SK-N-SH treated with all-trans-retinoic acid at 6 μM for 48 hours (cell line): Measurements from ENCODE around the gene RBMS1.
A peak's percentile ranks its signal among the peaks of the same experiment; 100 is the strongest.

Source experiments
- ATAC-seq: fragments of 200-7000 bp; cut with Tn5 transposase; 3 replicates; pipeline ENCODE4 v1.9.1; 2020; ENCODE audit warnings: mild to moderate bottlenecking, moderate library complexity
- ARNTL ChIP-seq: fragments of 450-650 bp; formaldehyde crosslinking; IDR thresholded peaks from 2 replicates; pipeline ENCODE4 v1.5.0; 2020; ENCODE audit warnings: low read depth, mild to moderate bottlenecking, moderate library complexity, borderline replicate concordance
- BACH2 ChIP-seq: fragments of 250-450 bp; sonication (Bioruptor Pico); IDR thresholded peaks from 2 replicates; pipeline ENCODE4 v1.9.0; 2021; ENCODE audit warnings: mild to moderate bottlenecking, borderline replicate concordance
- CREB5 ChIP-seq: fragments of 250-450 bp; sonication (Bioruptor Pico); IDR thresholded peaks from 2 replicates; pipeline ENCODE4 v1.5.1; 2020; ENCODE audit warnings: low read depth, mild to moderate bottlenecking, moderate library complexity
- CSDC2 ChIP-seq: fragments of 250-450 bp; sonication (Bioruptor Pico); IDR thresholded peaks from 2 replicates; pipeline ENCODE4 v1.5.0; 2020; ENCODE audit warnings: mild to moderate bottlenecking, moderate library complexity
- CSRNP3 ChIP-seq: fragments of 250-450 bp; sonication (Bioruptor Pico); IDR thresholded peaks from 2 replicates; pipeline ENCODE4 v1.5.1; 2021; ENCODE audit warnings: mild to moderate bottlenecking, moderate library complexity
- GLIS3 ChIP-seq: fragments of 250-450 bp; sonication (Bioruptor Pico); IDR thresholded peaks from 2 replicates; pipeline ENCODE4 v1.5.0; 2020; ENCODE audit warnings: mild to moderate bottlenecking, moderate library complexity
- ISL1 ChIP-seq: fragments of 250-450 bp; sonication (Bioruptor Pico); IDR thresholded peaks from 2 replicates; pipeline ENCODE4 v2.1.2; 2022; ENCODE audit warnings: mild to moderate bottlenecking, moderate library complexity
- PATZ1 ChIP-seq: fragments of 250-450 bp; sonication (Bioruptor Pico); IDR thresholded peaks from 2 replicates; pipeline ENCODE4 v1.8.0; 2020; ENCODE audit warnings: mild to moderate bottlenecking, moderate library complexity, borderline replicate concordance
- POU6F1 ChIP-seq: fragments of 250-450 bp; sonication (Bioruptor Pico); IDR thresholded peaks from 2 replicates; pipeline ENCODE4 v1.8.0; 2021; ENCODE audit warnings: low read depth, mild to moderate bottlenecking, moderate library complexity, borderline replicate concordance
- PPARA ChIP-seq: fragments of 250-450 bp; sonication (Bioruptor Pico); IDR thresholded peaks from 2 replicates; pipeline ENCODE4 v1.5.0; 2020; ENCODE audit warnings: mild to moderate bottlenecking, borderline replicate concordance
- RARB ChIP-seq: fragments of 250-450 bp; sonication (Bioruptor Pico); IDR thresholded peaks from 2 replicates; pipeline ENCODE4 v1.8.0; 2021; ENCODE audit warnings: mild to moderate bottlenecking, moderate library complexity
- TCF4 ChIP-seq: fragments of 250-450 bp; sonication (Bioruptor Pico); IDR thresholded peaks from 2 replicates; pipeline ENCODE4 v1.8.0; 2021; ENCODE audit warnings: mild to moderate bottlenecking, moderate library complexity, borderline replicate concordance
- TOX ChIP-seq: fragments of 250-450 bp; sonication (Bioruptor Pico); IDR thresholded peaks from 2 replicates; pipeline ENCODE4 v1.8.0; 2021; ENCODE audit warnings: mild to moderate bottlenecking, moderate library complexity, borderline replicate concordance
- ZC3H10 ChIP-seq: fragments of 250-450 bp; sonication (Bioruptor Pico); IDR thresholded peaks from 2 replicates; pipeline ENCODE4 v1.5.1; 2021; ENCODE audit warnings: mild to moderate bottlenecking, moderate library complexity
- ZFP3 ChIP-seq: fragments of 250-450 bp; sonication (Bioruptor Pico); IDR thresholded peaks from 2 replicates; pipeline ENCODE4 v1.5.0; 2020; ENCODE audit warnings: mild to moderate bottlenecking, moderate library complexity
- ZNF565 ChIP-seq: fragments of 450-650 bp; formaldehyde crosslinking; conservative IDR thresholded peaks from 2 replicates; pipeline ENCODE4 v1.5.0; 2020; ENCODE audit warnings: low read depth, mild to moderate bottlenecking, moderate library complexity
- ZNF70 ChIP-seq: fragments of 450-650 bp; formaldehyde crosslinking; IDR thresholded peaks from 2 replicates; pipeline ENCODE4 v1.5.0; 2020; ENCODE audit warnings: mild to moderate bottlenecking, moderate library complexity
- ZNF8 ChIP-seq: fragments of 450-650 bp; formaldehyde crosslinking; IDR thresholded peaks from 2 replicates; pipeline ENCODE4 v1.5.0; 2020; ENCODE audit warnings: mild to moderate bottlenecking, moderate library complexity

Gene RBMS1

GRCh38 chr2:160390544-160391455 is 102.8 kb downstream of the RBMS1 start:
- ATAC-seq: peak; percentile 70

GRCh38 chr2:160389875-160390274 is 103.7 kb downstream of the RBMS1 start:
- no peak for TF ChIP-seq CSDC2 (CRISPR knock-in tag)
- no peak for TF ChIP-seq GLIS3 (CRISPR knock-in tag)
- TF ChIP-seq, all 23 proteins: peak for 0
- ATAC-seq: no peak

More at GRCh38 chr2:160390544-160391455, 102.8 kb downstream of the RBMS1 start:
- TF ChIP-seq PATZ1: no peak
- TF ChIP-seq CSRNP3: no peak
- no peak for TF ChIP-seq ZNF70 (CRISPR knock-in tag)
- TF ChIP-seq BACH2 (CRISPR knock-in tag): no peak
- no peak for TF ChIP-seq CSDC2 (CRISPR knock-in tag)
- TF ChIP-seq CREB5 (CRISPR knock-in tag): no peak
- TF ChIP-seq POU6F1 (CRISPR knock-in tag): no peak
- TF ChIP-seq ZNF565 (CRISPR knock-in tag): no peak
- no peak for TF ChIP-seq PPARA (CRISPR knock-in tag)
- no peak for TF ChIP-seq RARB (CRISPR knock-in tag)
- TF ChIP-seq GLIS3 (CRISPR knock-in tag): no peak
- TF ChIP-seq, all 23 proteins: peak for 0

- ATAC-seq: no peak
- TF ChIP-seq ISL1 (CRISPR knock-in tag): no peak
- TF ChIP-seq ZFP3 (CRISPR knock-in tag): 0 out of 2 replicates have a peak, but pooled peaks have one; percentile 11
- TF ChIP-seq ARNTL (CRISPR knock-in tag): no peak
Measured at GRCh38 chr2:160388464-160389263, 104.9 kb downstream of the RBMS1 start.

- ATAC-seq: peak; percentile 77
- TF ChIP-seq ZC3H10 (0 out of 2 replicates have a peak, but pooled peaks have one; percentile 27), ZNF8 (CRISPR knock-in tag) (no peak), PPARA (CRISPR knock-in tag) (no peak), ISL1 (CRISPR knock-in tag) (peak; percentile 36; the same call in 1 of the 2 replicates)
Measured at GRCh38 chr2:160387558-160388262, 105.9 kb downstream of the RBMS1 start.

- no peak for ATAC-seq
- no peak for TF ChIP-seq PATZ1
- TF ChIP-seq RARB (CRISPR knock-in tag): no peak
- TF ChIP-seq TOX: no peak
- TF ChIP-seq CSRNP3: no peak
- TF ChIP-seq PPARA (CRISPR knock-in tag): no peak
- no peak for TF ChIP-seq ISL1 (CRISPR knock-in tag)
- no peak for TF ChIP-seq POU6F1 (CRISPR knock-in tag)
- no peak for TF ChIP-seq TCF4 (CRISPR knock-in tag)
- TF ChIP-seq BACH2 (CRISPR knock-in tag): no peak
Measured at GRCh38 chr2:160384791-160385190, 108.8 kb downstream of the RBMS1 start.
